Neural cell (in vitro differentiated cells): Measurements from ENCODE around the gene DBNDD1. TPM values are rescaled to one million over a fixed set of nuclear protein-coding genes. Genes with fewer than 3 reads are reported as not detected.

Experiments
- H2AFZ ChIP-seq: fragments of 200-600, 300-800 bp; sonication (generic), shearing (Covaris generic); 2 replicates; pipeline ENCODE4 v1.6.0; 2014; ENCODE audit warnings: low read depth, mild to moderate bottlenecking, antibody characterized with exemption, low read length, moderate library complexity
- H3F3A ChIP-seq: fragments of 200-600 bp; shearing (Covaris generic); 2 replicates; pipeline ENCODE4 v1.6.1; 2016; ENCODE audit warnings: mild to moderate bottlenecking, moderate library complexity, mixed read lengths, antibody characterized with exemption, low read length; ENCODE audit not compliant: insufficient read depth, poor library complexity, severe bottlenecking
- H3K27ac ChIP-seq: fragments of 200-600, 300-800 bp; sonication (generic), shearing (Covaris generic); 2 replicates; pipeline ENCODE4 v1.5.1; 2014; ENCODE audit warnings: mild to moderate bottlenecking, low read length, moderate library complexity
- H3K27me3 ChIP-seq: fragments of 300-800, 200-600 bp; sonication (generic), shearing (Covaris generic); 2 replicates; pipeline ENCODE4 v1.6.0; 2014; ENCODE audit warnings: mild to moderate bottlenecking, low read depth, low read length, moderate library complexity; ENCODE audit not compliant: insufficient read depth
- H3K36me3 ChIP-seq: fragments of 300-800, 200-600 bp; sonication (generic), shearing (Covaris generic); 2 replicates; pipeline ENCODE4 v1.5.1; 2014; ENCODE audit warnings: mild to moderate bottlenecking, antibody characterized with exemption, low read length, moderate library complexity; ENCODE audit not compliant: insufficient read depth
- H3K4me2 ChIP-seq: fragments of 300-800, 200-600 bp; sonication (generic), shearing (Covaris generic); 2 replicates; pipeline ENCODE4 v1.6.0; 2014; ENCODE audit warnings: mild to moderate bottlenecking, low read length
- H3K4me3 ChIP-seq: fragments of 300-800, 200-600 bp; sonication (generic), shearing (Covaris generic); 2 replicates; pipeline ENCODE4 v1.5.1; 2014; ENCODE audit warnings: mild to moderate bottlenecking, low read length, moderate library complexity
- H3K79me2 ChIP-seq: fragments of 200-600 bp; shearing (Covaris generic); replicated peaks from 2 replicates; pipeline ENCODE4 v1.6.0; 2014; ENCODE audit warnings: mild to moderate bottlenecking, low read length, moderate library complexity; ENCODE audit not compliant: insufficient read depth
- H3K9ac ChIP-seq: fragments of 300-800, 200-600 bp; sonication (generic), shearing (Covaris generic); 2 replicates; pipeline ENCODE4 v1.6.1; 2016; ENCODE audit warnings: mild to moderate bottlenecking, low read length, mixed read lengths
- H3K9me2 ChIP-seq: fragments of 200-600 bp; shearing (Covaris generic); 2 replicates; pipeline ENCODE4 v1.6.1; 2016; ENCODE audit warnings: mild to moderate bottlenecking, low read length, mixed read lengths; ENCODE audit not compliant: insufficient read depth
- H3K9me3 ChIP-seq: fragments of 200-600, 300-800 bp; sonication (generic), shearing (Covaris generic); 2 replicates; pipeline ENCODE4 v1.6.1; 2016; ENCODE audit warnings: mild to moderate bottlenecking, mixed run types, low read length, moderate library complexity, mixed read lengths
- H4K20me1 ChIP-seq: fragments of 200-600 bp; shearing (Covaris generic); 2 replicates; pipeline ENCODE4 v1.6.1; 2016; ENCODE audit warnings: mild to moderate bottlenecking, mixed run types; ENCODE audit not compliant: insufficient read depth
- CTCF ChIP-seq: fragments of 450-650 bp; IDR thresholded peaks from 2 replicates; pipeline ENCODE4 v1.5.1; 2014; ENCODE audit warnings: antibody characterized with exemption, mild to moderate bottlenecking, moderate library complexity; ENCODE audit not compliant: poor library complexity, severe bottlenecking
- EZH2 ChIP-seq: fragments of 200-600, 300-800 bp; shearing (Covaris generic), sonication (generic); IDR thresholded peaks from 2 replicates; pipeline ENCODE4 v1.6.1; 2014; ENCODE audit warnings: antibody characterized with exemption, low read length, borderline replicate concordance, mild to moderate bottlenecking; ENCODE audit not compliant: insufficient read depth, poor library complexity, severe bottlenecking
- RAD21 ChIP-seq: fragments of 450-650 bp; conservative IDR thresholded peaks from 2 replicates; pipeline ENCODE4 v1.6.1; 2014; ENCODE audit warnings: antibody characterized with exemption, mild to moderate bottlenecking, moderate library complexity
- REST ChIP-seq: IDR thresholded peaks from 2 replicates; pipeline ENCODE4 v1.6.1; 2012; ENCODE audit warnings: borderline replicate concordance
- SMC3 ChIP-seq: fragments of 450-650 bp; conservative IDR thresholded peaks from 2 replicates; pipeline ENCODE4 v1.6.1; 2014; ENCODE audit warnings: antibody characterized with exemption, mild to moderate bottlenecking, moderate library complexity; ENCODE audit not compliant: poor library complexity
- TAF1 ChIP-seq: IDR thresholded peaks from 2 replicates; pipeline ENCODE4 v1.6.1; 2012; ENCODE audit warnings: low read depth
- polyA plus RNA-seq: library from polyadenylated mRNA; depleted of rRNA; stranded (reverse); fragments of >200 nt; gene quantifications from 2 replicates; pipeline ENCODE4 v1.2.3, GENCODE V29; 2014

DBNDD1 gene
- polyA plus RNA-seq, 1 donor from 2014 or later, result 15.4 TPM

GRCh38 chr16:89958596-89958995, 60.7 kb downstream of the DBNDD1 start:
- Histone ChIP-seq H3K36me3 (no peaks in the 10 kb centered on the region), H3K27ac (no peak overlapping the region)

GRCh38 chr16:89958068-89958467, 61.2 kb downstream of the DBNDD1 start:
- H3K9ac ChIP-seq, result no peak overlapping the region
- H3K9me2 ChIP-seq, result no peaks in the 10 kb centered on the region
- TF ChIP-seq REST, result no peak
- H3K36me3 ChIP-seq, result no peaks in the 10 kb centered on the region
- no peaks in the 10 kb centered on the region for H3K9me3 ChIP-seq
- no peaks in the 10 kb centered on the region for H3K27me3 ChIP-seq
- no peak overlapping the region for H3K4me3 ChIP-seq
- H2AFZ ChIP-seq, result no peak overlapping the region
- no peaks in the 10 kb centered on the region for H3F3A ChIP-seq
- H3K4me2 ChIP-seq, result no peak overlapping the region
- no peaks in the 10 kb centered on the region for H4K20me1 ChIP-seq
- H3K27ac ChIP-seq, result no peak overlapping the region
- H3K79me2 ChIP-seq, result no peaks in the 10 kb centered on the region

More at GRCh38 chr16:89958596-89958995, 60.7 kb downstream of the DBNDD1 start:
- TF ChIP-seq CTCF (no peak), SMC3 (no peak), RAD21 (no peak), TAF1 (no peak), REST (no peak), EZH2 (no peak)
- Histone ChIP-seq H4K20me1 (no peaks in the 10 kb centered on the region), H3F3A (no peaks in the 10 kb centered on the region), H3K27me3 (no peaks in the 10 kb centered on the region), H3K4me3 (no peak overlapping the region), H3K9me2 (no peaks in the 10 kb centered on the region), H2AFZ (no peak overlapping the region), H3K9me3 (no peaks in the 10 kb centered on the region), H3K79me2 (no peaks in the 10 kb centered on the region), H3K9ac (no peak overlapping the region), H3K4me2 (no peak overlapping the region)
